IMR-90 (cell line): ENCODE results near the gene USO1. TPM values are rescaled to one million over a fixed set of nuclear protein-coding genes. Genes with fewer than 3 reads are reported as not detected.

ENCODE experiments used
- ATAC-seq: fragments of 200-7000 bp; cut with Tn5 transposase; 2 replicates; pipeline ENCODE4 v1.9.1; 2020; ENCODE audit warnings: low read depth, mild to moderate bottlenecking, moderate library complexity
- BruUV-seq: library from RNA; stranded (reverse); fragments of 400-500 nt; replicated peaks from 2 replicates; lab custom pipeline; 2021; lab: Mats Ljungman, UMichigan
- CTCF ChIA-PET: fragments of 300-600 bp; formaldehyde crosslinking; extraction: SDS; loops from one replicate; lab custom pipeline; 2021; ENCODE audit warnings: antibody characterized with exemption; lab: Yijun Ruan, JAX
- POLR2A ChIA-PET: fragments of 300-600 bp; sonication (Branson Sonifier 250); formaldehyde crosslinking; loops from one replicate; lab custom pipeline; 2022; ENCODE audit warnings: antibody characterized with exemption; ENCODE audit not compliant: unreplicated experiment; lab: Charles Lee
- DNase-seq: peaks from one replicate; pipeline ENCODE4 v3.0.0; 2013
- H2AFZ ChIP-seq: replicated peaks from 2 replicates; pipeline ENCODE3; 2013; ENCODE audit warnings: low read length, mild to moderate bottlenecking; ENCODE audit not compliant: poor library complexity
- H2AK5ac ChIP-seq: 2 replicates; pipeline ENCODE4 v1.6.1; 2013; ENCODE audit warnings: low read depth, low read length, inconsistent platforms
- H2AK9ac ChIP-seq: replicated peaks from 2 replicates; pipeline ENCODE3; 2013; ENCODE audit warnings: mild to moderate bottlenecking, low read depth, low read length, moderate library complexity; ENCODE audit not compliant: poor library complexity
- H2BK120ac ChIP-seq: 2 replicates; pipeline ENCODE4 v1.6.1; 2013; ENCODE audit warnings: low read depth, low read length, inconsistent platforms
- H2BK15ac ChIP-seq: 3 replicates; pipeline ENCODE4 v1.6.1; 2013; ENCODE audit warnings: low read depth, low read length, inconsistent platforms
- H2BK20ac ChIP-seq: 2 replicates; pipeline ENCODE4 v1.6.1; 2013; ENCODE audit warnings: low read depth, mild to moderate bottlenecking, inconsistent platforms, low read length, moderate library complexity
- H2BK5ac ChIP-seq: 2 replicates; pipeline ENCODE4 v1.6.1; 2013; ENCODE audit warnings: mild to moderate bottlenecking, low read depth, low read length, inconsistent platforms; ENCODE audit not compliant: poor library complexity, severe bottlenecking
- H3K14ac ChIP-seq: replicated peaks from 2 replicates; pipeline ENCODE4 v1.6.1; 2013; ENCODE audit warnings: low read depth, low read length, inconsistent platforms
- H3K18ac ChIP-seq: 2 replicates; pipeline ENCODE4 v1.6.1; 2013; ENCODE audit warnings: low read depth, low read length, control low read depth
- H3K23ac ChIP-seq: 2 replicates; pipeline ENCODE4 v1.6.1; 2013; ENCODE audit warnings: low read depth, low read length, inconsistent platforms
- H3K27ac ChIP-seq: 2 replicates; pipeline ENCODE4 v1.5.1; 2013; ENCODE audit warnings: mild to moderate bottlenecking, control low read depth, low read length; ENCODE audit not compliant: insufficient read depth
- H3K27me3 ChIP-seq: 2 replicates; pipeline ENCODE4 v1.6.1; 2013; ENCODE audit warnings: low read length; ENCODE audit not compliant: control insufficient read depth, insufficient read depth
- H3K36me3 ChIP-seq: 2 replicates; pipeline ENCODE4 v1.6.1; 2013; ENCODE audit warnings: low read length, mixed read lengths; ENCODE audit not compliant: control insufficient read depth, insufficient read depth
- H3K4ac ChIP-seq: 2 replicates; pipeline ENCODE4 v1.6.1; 2013; ENCODE audit warnings: low read depth, low read length, inconsistent platforms
- H3K4me1 ChIP-seq: 2 replicates; pipeline ENCODE4 v1.6.1; 2013; ENCODE audit warnings: low read length, mixed read lengths; ENCODE audit not compliant: control insufficient read depth, insufficient read depth
- H3K4me2 ChIP-seq: 2 replicates; pipeline ENCODE4 v1.6.1; 2013; ENCODE audit warnings: low read depth, mild to moderate bottlenecking, control low read depth, low read length, moderate library complexity
- H3K4me3 ChIP-seq: 2 replicates; pipeline ENCODE4 v1.5.1; 2013; ENCODE audit warnings: low read depth, mild to moderate bottlenecking, control low read depth, low read length, moderate library complexity; ENCODE audit not compliant: insufficient read depth
- H3K56ac ChIP-seq: 2 replicates; pipeline ENCODE4 v1.6.1; 2013; ENCODE audit warnings: low read length, inconsistent platforms; ENCODE audit not compliant: insufficient read depth; ENCODE audit errors: extremely low read depth
- H3K79me1 ChIP-seq, 2 experiments: 2 replicates each; pipeline ENCODE4 v1.6.1; 2013; ENCODE audit warnings: low read length in 2 of 2, inconsistent platforms in 1 of 2, low read depth in 1 of 2
- H3K9ac ChIP-seq: 2 replicates; pipeline ENCODE4 v1.6.1; 2013; ENCODE audit warnings: low read depth, low read length, control low read depth
- H3K9me1 ChIP-seq: 2 replicates; pipeline ENCODE4 v1.6.1; 2013; ENCODE audit warnings: low read length, inconsistent platforms; ENCODE audit not compliant: insufficient read depth
- H3K9me3 ChIP-seq: 2 replicates; pipeline ENCODE4 v1.6.1; 2013; ENCODE audit warnings: low read length; ENCODE audit not compliant: control insufficient read depth, insufficient read depth
- H4K20me1 ChIP-seq: 2 replicates; pipeline ENCODE4 v1.6.1; 2013; ENCODE audit warnings: low read length, inconsistent platforms; ENCODE audit not compliant: insufficient read depth
- H4K5ac ChIP-seq: 2 replicates; pipeline ENCODE4 v1.6.1; 2013; ENCODE audit warnings: mild to moderate bottlenecking, low read depth, low read length, control low read depth
- H4K8ac ChIP-seq, 2 experiments: 2 replicates each; pipeline ENCODE4 v1.6.1; 2013; ENCODE audit warnings: low read depth in 2 of 2, low read length in 2 of 2, control low read depth in 1 of 2, inconsistent platforms in 1 of 2
- H4K91ac ChIP-seq: 2 replicates; pipeline ENCODE4 v1.6.1; 2013; ENCODE audit warnings: low read depth, low read length, inconsistent platforms; ENCODE audit not compliant: insufficient read depth
- BHLHE40 ChIP-seq: fragments of 150-350 bp; IDR thresholded peaks from 2 replicates; pipeline ENCODE4 v1.6.1; 2016; ENCODE audit warnings: mild to moderate bottlenecking, low read depth, low read length
- MAFK ChIP-seq: IDR thresholded peaks from 2 replicates; pipeline ENCODE4 v1.6.1; 2012; ENCODE audit warnings: low read depth, low read length, improper control_type of control experiment
- MXI1 ChIP-seq: IDR thresholded peaks from 2 replicates; pipeline ENCODE4 v1.6.1; 2012; ENCODE audit warnings: low read depth, mild to moderate bottlenecking, low read length, moderate library complexity, borderline replicate concordance
- NFE2L2 ChIP-seq: fragments of 150-350 bp; IDR thresholded peaks from 2 replicates; pipeline ENCODE4 v1.6.1; 2016; ENCODE audit warnings: low read depth, mild to moderate bottlenecking, low read length
- RAD21 ChIP-seq: IDR thresholded peaks from 2 replicates; pipeline ENCODE4 v1.6.1; 2012; ENCODE audit warnings: low read length, improper control_type of control experiment
- RCOR1 ChIP-seq: IDR thresholded peaks from 2 replicates; pipeline ENCODE4 v1.6.1; 2012; ENCODE audit warnings: mild to moderate bottlenecking, low read length, improper control_type of control experiment; ENCODE audit not compliant: insufficient replicate concordance
- RFX5 ChIP-seq: IDR thresholded peaks from 2 replicates; pipeline ENCODE4 v1.8.0; 2012; ENCODE audit warnings: low read depth, mild to moderate bottlenecking, low read length, moderate library complexity
- SMC3 ChIP-seq: fragments of 150-350 bp; IDR thresholded peaks from 2 replicates; pipeline ENCODE4 v1.6.1; 2016; ENCODE audit warnings: low read depth, mild to moderate bottlenecking, antibody characterized with exemption, low read length, moderate library complexity
- WGBS, 2 experiments: methylation state at CpG; one replicate each; pipeline versions ENCODE4 v1.1.5 to v1.1.7; 2013; ENCODE audit warnings: missing lambda C conversion rate in 2 of 2; ENCODE audit not compliant: insufficient read length in 1 of 2; ENCODE audit errors: extremely low coverage in 2 of 2; 5-methylcytosine and 5-hydroxymethylcytosine counted together
- dilution Hi-C: fragments of 300-500 bp; cut with HindIII; formaldehyde crosslinking; loops from one replicate; pipeline ENCODE4 v1.14.3; 2018; ENCODE audit warnings: low sequenced_read_pairs; ENCODE audit not compliant: unreplicated experiment
- in situ Hi-C: fragments of 300-500 bp; cut with MboI; formaldehyde crosslinking; loops from 3 replicates; pipeline ENCODE4 v1.14.3; 2019; ENCODE audit warnings: low sequenced_read_pairs, inconsistent platforms, mixed read lengths
- intact Hi-C: fragments of 100-400 bp; cut with micrococcal nuclease; formaldehyde crosslinking; loops from 2 replicates; pipeline ENCODE4 v1.10.0; 2022
- polyA plus RNA-seq, 3 experiments: library from polyadenylated mRNA; depleted of rRNA; stranded (reverse); fragments of >200 nt; gene quantifications; 2 replicates each; pipeline ENCODE4 v1.2.3, GENCODE V29; 2012; ENCODE audit warnings: low replicate concordance in 1 of 3
- total RNA-seq: library from RNA; depleted of rRNA; stranded (reverse); fragments of >200 nt; gene quantifications from 2 replicates; pipeline ENCODE4 v1.2.3, GENCODE V29; 2012

The USO1 gene
- total and polyA plus RNA-seq, 2 of the 4 experiments (the other 2 are of a cell fraction): 63.7 to 121 TPM

DNA sequence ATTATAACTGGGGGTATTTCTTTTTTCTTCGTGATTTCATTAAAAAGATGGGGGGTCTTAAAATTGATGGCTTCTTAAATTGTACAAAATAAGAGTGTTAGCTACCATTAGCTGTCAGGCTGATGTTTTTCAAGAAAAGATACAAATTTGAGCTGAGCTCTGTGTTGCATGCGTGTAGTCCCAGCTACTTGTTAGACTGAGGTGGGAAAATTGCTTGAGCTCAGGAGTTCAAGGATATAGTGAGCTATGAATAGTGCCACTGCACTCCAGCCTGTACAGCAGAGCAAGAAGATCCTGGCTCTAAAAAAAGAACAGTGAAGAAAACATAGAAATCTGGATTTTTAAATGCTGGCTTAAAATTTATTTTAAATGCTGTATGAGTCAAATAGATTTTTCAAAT, 13.0 kb downstream of the USO1 start:
- intact Hi-C loops: no loop called here

More for the DNA sequence above, 13.0 kb downstream of the USO1 start:
- no peak overlapping the region for H3K56ac ChIP-seq
- H2BK120ac ChIP-seq: no peak overlapping the region
- H2BK5ac ChIP-seq: no peak overlapping the region
- no peak overlapping the region for H3K23ac ChIP-seq
- DNase-seq (no peak), ATAC-seq (no peak)
- H4K20me1 ChIP-seq: peaks cover 49% of the 10 kb centered on the region
- H3K27ac ChIP-seq: no peak overlapping the region
- no peak overlapping the region for H2BK20ac ChIP-seq
- CTCF ChIA-PET: no interaction called here
- no peak overlapping the region for H3K4me3 ChIP-seq
- BruUV-seq: no TSS peak
- H3K9ac ChIP-seq: no peak overlapping the region
- no peak overlapping the region for H3K18ac ChIP-seq
- no peak overlapping the region for H4K91ac ChIP-seq
- H3K9me3 ChIP-seq: no peaks in the 10 kb centered on the region
- POLR2A ChIA-PET: no interaction called here
- H3K4ac ChIP-seq: no peak overlapping the region
- in situ Hi-C loops (no loop called here), dilution Hi-C loops (no loop called here)
- H2AK9ac ChIP-seq: no peak overlapping the region
- H2AFZ ChIP-seq: no peak overlapping the region
- H3K4me2 ChIP-seq: no peak overlapping the region
- no peak overlapping the region for H2AK5ac ChIP-seq
- TF ChIP-seq RAD21 (no peak), BHLHE40 (no peak), RFX5 (no peak), MXI1 (no peak), SMC3 (no peak), RCOR1 (no peak), NFE2L2 (no peak), MAFK (no peak)
- H3K14ac ChIP-seq: no peak overlapping the region
- no peak overlapping the region for H4K8ac ChIP-seq
- H3K79me1 ChIP-seq: peaks cover 11 to 59% of the 10 kb centered on the region in 2 experiments
- peaks cover 2% of the 10 kb centered on the region; the same call in 1 of the 2 replicates for H3K4me1 ChIP-seq
- H3K9me1 ChIP-seq: peaks cover 8% of the 10 kb centered on the region
- no peak overlapping the region for H4K5ac ChIP-seq
- WGBS, 2 experiments: 100% methylated on average over 1 of the region's 2 CpGs; no CpG with 5 or more reads in 1 of the 2 experiments
- peaks cover 13% of the 10 kb centered on the region for H3K36me3 ChIP-seq
- no peak overlapping the region for H2BK15ac ChIP-seq
- H3K27me3 ChIP-seq: no peaks in the 10 kb centered on the region
